IPS-20b (cell line): ENCODE results near the gene CPNE4.

Source experiments
- H3K27ac ChIP-seq: one replicate; pipeline ENCODE4 v1.5.1; 2013; ENCODE audit warnings: low read length
- H3K27me3 ChIP-seq: 2 replicates; pipeline ENCODE4 v1.6.1; 2013; ENCODE audit warnings: mild to moderate bottlenecking, low read length, inconsistent platforms; ENCODE audit not compliant: insufficient read depth
- H3K36me3 ChIP-seq: 2 replicates; pipeline ENCODE4 v1.6.1; 2013; ENCODE audit warnings: low read depth, mild to moderate bottlenecking, inconsistent platforms, low read length, moderate library complexity; ENCODE audit not compliant: insufficient read depth
- H3K4me1 ChIP-seq: 2 replicates; pipeline ENCODE4 v1.6.1; 2013; ENCODE audit warnings: mild to moderate bottlenecking, control low read depth, inconsistent platforms, low read length, moderate library complexity; ENCODE audit not compliant: insufficient read depth
- H3K4me3 ChIP-seq: 2 replicates; pipeline ENCODE4 v1.5.1; 2013; ENCODE audit warnings: mild to moderate bottlenecking, low read length, inconsistent platforms
- H3K9ac ChIP-seq: 2 replicates; pipeline ENCODE4 v1.6.1; 2013; ENCODE audit warnings: low read depth, mild to moderate bottlenecking, inconsistent platforms, low read length, moderate library complexity
- H3K9me3 ChIP-seq: 2 replicates; pipeline ENCODE4 v1.6.1; 2013; ENCODE audit warnings: mild to moderate bottlenecking, low read depth, low read length, inconsistent platforms; ENCODE audit not compliant: insufficient read depth

The CPNE4 gene

GRCh38 chr3:131796558-131797198, 238.1 kb downstream of the CPNE4 start:
- Histone ChIP-seq H3K36me3 (no peaks in the 10 kb centered on the region), H3K9me3 (no peaks in the 10 kb centered on the region), H3K27ac (no peak overlapping the region), H3K27me3 (peaks cover 4% of the 10 kb centered on the region; the same call in 1 of the 2 replicates), H3K4me3 (peak overlapping the region; percentile 28; the same call in 1 of the 2 replicates), H3K9ac (no peak overlapping the region), H3K4me1 (peaks cover 27% of the 10 kb centered on the region)

- H3K27ac ChIP-seq: no peak overlapping the region
- no peaks in the 10 kb centered on the region for H3K36me3 ChIP-seq
- no peak overlapping the region for H3K9ac ChIP-seq
These were observed 238.7 kb downstream of the CPNE4 start for GRCh38 chr3:131796111-131796510.

GRCh38 chr3:131795390-131796090, 239.3 kb downstream of the CPNE4 start:
- Histone ChIP-seq H3K36me3 (no peaks in the 10 kb centered on the region), H3K27ac (no peak overlapping the region), H3K9ac (no peak overlapping the region), H3K9me3 (no peaks in the 10 kb centered on the region), H3K4me1 (peaks cover 27% of the 10 kb centered on the region), H3K27me3 (peaks cover 4% of the 10 kb centered on the region; the same call in 1 of the 2 replicates), H3K4me3 (no peak overlapping the region)

More at GRCh38 chr3:131796111-131796510, 238.7 kb downstream of the CPNE4 start:
- Histone ChIP-seq H3K4me1 (peaks cover 27% of the 10 kb centered on the region), H3K27me3 (peaks cover 4% of the 10 kb centered on the region; the same call in 1 of the 2 replicates), H3K4me3 (peak overlapping the region; percentile 28; the same call in 1 of the 2 replicates), H3K9me3 (no peaks in the 10 kb centered on the region)

- no peak overlapping the region for H3K4me3 ChIP-seq
- H3K9me3 ChIP-seq: no peaks in the 10 kb centered on the region
- H3K9ac ChIP-seq: no peak overlapping the region
- peaks cover 4% of the 10 kb centered on the region; the same call in 1 of the 2 replicates for H3K27me3 ChIP-seq
- H3K4me1 ChIP-seq: peaks cover 27% of the 10 kb centered on the region
- no peaks in the 10 kb centered on the region for H3K36me3 ChIP-seq
- H3K27ac ChIP-seq: no peak overlapping the region
These were observed 239.9 kb downstream of the CPNE4 start for GRCh38 chr3:131794766-131795388.

- Histone ChIP-seq H3K27ac (no peak overlapping the region), H3K36me3 (no peaks in the 10 kb centered on the region), H3K9me3 (no peaks in the 10 kb centered on the region), H3K4me3 (no peak overlapping the region), H3K4me1 (peaks cover 27% of the 10 kb centered on the region), H3K9ac (no peak overlapping the region), H3K27me3 (peaks cover 4% of the 10 kb centered on the region; the same call in 1 of the 2 replicates)
These were observed 240.9 kb downstream of the CPNE4 start for GRCh38 chr3:131793870-131794269.

- no peaks in the 10 kb centered on the region; the same call in 1 of the 2 replicates for H3K4me1 ChIP-seq
- no peak overlapping the region for H3K27ac ChIP-seq
- no peaks in the 10 kb centered on the region for H3K27me3 ChIP-seq
- no peak overlapping the region for H3K4me3 ChIP-seq
- no peaks in the 10 kb centered on the region for H3K9me3 ChIP-seq
- no peak overlapping the region for H3K9ac ChIP-seq
- no peaks in the 10 kb centered on the region for H3K36me3 ChIP-seq
These were observed 245.6 kb downstream of the CPNE4 start for GRCh38 chr3:131789188-131789587.

GRCh38 chr3:131786386-131786785, 248.4 kb downstream of the CPNE4 start:
- Histone ChIP-seq H3K4me1 (no peaks in the 10 kb centered on the region; the same call in 1 of the 2 replicates), H3K36me3 (no peaks in the 10 kb centered on the region), H3K9ac (no peak overlapping the region), H3K27me3 (no peaks in the 10 kb centered on the region), H3K9me3 (no peaks in the 10 kb centered on the region), H3K4me3 (no peak overlapping the region), H3K27ac (no peak overlapping the region)

- Histone ChIP-seq H3K9me3 (no peaks in the 10 kb centered on the region), H3K27me3 (no peaks in the 10 kb centered on the region), H3K27ac (no peak overlapping the region), H3K4me1 (no peaks in the 10 kb centered on the region), H3K4me3 (no peak overlapping the region), H3K9ac (no peak overlapping the region), H3K36me3 (no peaks in the 10 kb centered on the region)
These were observed 252.1 kb downstream of the CPNE4 start for GRCh38 chr3:131782751-131783150.

GRCh38 chr3:131778526-131778925, 256.3 kb downstream of the CPNE4 start:
- no peaks in the 10 kb centered on the region for H3K27me3 ChIP-seq
- no peak overlapping the region for H3K4me3 ChIP-seq
- no peaks in the 10 kb centered on the region for H3K4me1 ChIP-seq
- no peak overlapping the region for H3K27ac ChIP-seq
- H3K9me3 ChIP-seq: peaks cover 3% of the 10 kb centered on the region; the same call in 1 of the 2 replicates
- H3K36me3 ChIP-seq: no peaks in the 10 kb centered on the region
- H3K9ac ChIP-seq: no peak overlapping the region

GRCh38 chr3:131775650-131776049, 259.2 kb downstream of the CPNE4 start:
- no peak overlapping the region for H3K9ac ChIP-seq
- no peaks in the 10 kb centered on the region for H3K36me3 ChIP-seq
- no peaks in the 10 kb centered on the region for H3K27me3 ChIP-seq
- no peaks in the 10 kb centered on the region for H3K4me1 ChIP-seq
- peaks cover 3% of the 10 kb centered on the region; the same call in 1 of the 2 replicates for H3K9me3 ChIP-seq
- H3K27ac ChIP-seq: no peak overlapping the region
- no peak overlapping the region for H3K4me3 ChIP-seq

GRCh38 chr3:131772269-131773026, 262.4 kb downstream of the CPNE4 start:
- Histone ChIP-seq H3K27me3 (no peaks in the 10 kb centered on the region), H3K9me3 (peaks cover 3% of the 10 kb centered on the region; the same call in 1 of the 2 replicates), H3K9ac (no peak overlapping the region), H3K4me1 (no peaks in the 10 kb centered on the region), H3K4me3 (no peak overlapping the region), H3K36me3 (no peaks in the 10 kb centered on the region), H3K27ac (no peak overlapping the region)
